Smooth muscle cell (in vitro differentiated cells): Measurements from ENCODE around the gene POLR1G. TPM values are rescaled to one million over a fixed set of nuclear protein-coding genes. Genes with fewer than 3 reads are reported as not detected.

ENCODE experiments used
- DNase-seq: peaks from one replicate; lab custom pipeline; 2025; ENCODE audit not compliant: unreplicated experiment; lab: John Stamatoyannopoulos, UW
- H2AFZ ChIP-seq: fragments of 200-600 bp; sonication (generic); 2 replicates; pipeline ENCODE4 v1.6.0; 2016; ENCODE audit warnings: antibody characterized with exemption, low read depth, mild to moderate bottlenecking
- H3F3A ChIP-seq: fragments of 200-600 bp; sonication (generic); 2 replicates; pipeline ENCODE4 v1.6.0; 2017; ENCODE audit warnings: antibody characterized with exemption, low read depth
- H3K27ac ChIP-seq: fragments of 200-600 bp; sonication (generic); 2 replicates; pipeline ENCODE4 v1.5.1; 2016; ENCODE audit warnings: low read depth, mild to moderate bottlenecking
- H3K27me3 ChIP-seq: fragments of 200-600 bp; sonication (generic); 2 replicates; pipeline ENCODE4 v1.6.1; 2016; ENCODE audit warnings: low read depth, mild to moderate bottlenecking
- H3K36me3 ChIP-seq: fragments of 200-600 bp; sonication (generic); 2 replicates; pipeline ENCODE4 v1.5.1; 2016; ENCODE audit warnings: low read depth
- H3K4me1 ChIP-seq: fragments of 200-600 bp; sonication (generic); 2 replicates; pipeline ENCODE4 v1.5.1; 2016; ENCODE audit warnings: low read depth
- H3K4me2 ChIP-seq: fragments of 200-600 bp; sonication (generic); 2 replicates; pipeline ENCODE4 v1.6.0; 2016; ENCODE audit warnings: mild to moderate bottlenecking
- H3K4me3 ChIP-seq: fragments of 200-600 bp; sonication (generic); 2 replicates; pipeline ENCODE4 v1.5.1; 2016; ENCODE audit warnings: mild to moderate bottlenecking
- H3K79me2 ChIP-seq: fragments of 200-600 bp; sonication (generic); 2 replicates; pipeline ENCODE4 v1.6.0; 2016; ENCODE audit warnings: low read depth, mild to moderate bottlenecking
- H3K9ac ChIP-seq: fragments of 200-600 bp; sonication (generic); 2 replicates; pipeline ENCODE4 v1.6.0; 2016; ENCODE audit warnings: low read depth
- H3K9me3 ChIP-seq: fragments of 200-600 bp; sonication (generic); replicated peaks from 2 replicates; pipeline ENCODE4 v1.5.1; 2016; ENCODE audit warnings: low read depth
- H4K20me1 ChIP-seq: fragments of 200-600 bp; sonication (generic); 2 replicates; pipeline ENCODE4 v1.6.0; 2016; ENCODE audit warnings: low read depth
- WGBS: methylation state at CpG from one replicate; pipeline ENCODE4 v1.1.7; 2016; ENCODE audit warnings: low lambda C conversion rate; 5-methylcytosine and 5-hydroxymethylcytosine counted together
- polyA plus RNA-seq: library from polyadenylated mRNA; unstranded; fragments of >200 nt; fragmentation: Nextera tagmentation; extraction: Ambion mirVana; gene quantifications from 2 replicates; pipeline ENCODE4 v1.2.1, GENCODE V29; 2016
- total RNA-seq: library from RNA; depleted of rRNA; stranded (reverse); fragments of >200 nt; gene quantifications from 2 replicates; pipeline ENCODE4 v1.2.3, GENCODE V29; 2014
- TF ChIP-seq, protein P1 (sequence below): fragments of 200-600 bp; sonication (generic); IDR thresholded peaks from 2 replicates; pipeline ENCODE4 v1.5.1; 2017; ENCODE audit warnings: borderline replicate concordance, mild to moderate bottlenecking, antibody characterized with exemption; ENCODE audit not compliant: insufficient read depth, poor library complexity, severe bottlenecking

The POLR1G gene
- total and polyA plus RNA-seq, 2 experiments from 2014 or later = 1.6 to 2.7 TPM

DNA sequence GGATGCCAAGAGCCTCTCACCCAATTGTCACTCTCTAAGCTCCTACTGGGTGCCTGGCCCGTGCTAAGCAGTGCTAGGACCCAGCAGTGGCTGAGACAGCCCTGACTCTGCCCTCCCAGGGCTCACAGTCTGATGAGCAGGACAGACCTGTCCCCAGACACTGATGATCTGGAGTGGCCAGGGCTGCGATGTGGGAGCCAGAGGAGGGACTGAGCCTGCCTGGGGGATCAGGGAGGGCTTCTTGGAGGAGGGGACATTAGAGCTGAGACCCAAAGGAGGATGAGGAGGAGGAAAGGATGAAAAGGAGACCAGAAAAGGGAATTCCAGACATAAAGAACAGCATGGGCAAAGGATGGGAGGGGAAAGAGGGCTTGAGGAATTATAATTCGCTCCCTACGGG is 10.7 kb downstream of the POLR1G start:
- Histone ChIP-seq H3F3A (no peaks in the 10 kb centered on the region), H3K79me2 (peaks cover under 1% of the 10 kb centered on the region), H3K27me3 (no peaks in the 10 kb centered on the region), H3K9me3 (no peaks in the 10 kb centered on the region), H3K27ac (no peak overlapping the region), H3K36me3 (no peaks in the 10 kb centered on the region), H3K4me1 (no peaks in the 10 kb centered on the region), H4K20me1 (no peaks in the 10 kb centered on the region), H3K9ac (no peak overlapping the region), H3K4me3 (no peak overlapping the region), H3K4me2 (no peak overlapping the region), H2AFZ (no peak overlapping the region)
- WGBS = 97% methylated on average over 4 of the region's 4 CpGs
- TF ChIP-seq, protein P1, sequence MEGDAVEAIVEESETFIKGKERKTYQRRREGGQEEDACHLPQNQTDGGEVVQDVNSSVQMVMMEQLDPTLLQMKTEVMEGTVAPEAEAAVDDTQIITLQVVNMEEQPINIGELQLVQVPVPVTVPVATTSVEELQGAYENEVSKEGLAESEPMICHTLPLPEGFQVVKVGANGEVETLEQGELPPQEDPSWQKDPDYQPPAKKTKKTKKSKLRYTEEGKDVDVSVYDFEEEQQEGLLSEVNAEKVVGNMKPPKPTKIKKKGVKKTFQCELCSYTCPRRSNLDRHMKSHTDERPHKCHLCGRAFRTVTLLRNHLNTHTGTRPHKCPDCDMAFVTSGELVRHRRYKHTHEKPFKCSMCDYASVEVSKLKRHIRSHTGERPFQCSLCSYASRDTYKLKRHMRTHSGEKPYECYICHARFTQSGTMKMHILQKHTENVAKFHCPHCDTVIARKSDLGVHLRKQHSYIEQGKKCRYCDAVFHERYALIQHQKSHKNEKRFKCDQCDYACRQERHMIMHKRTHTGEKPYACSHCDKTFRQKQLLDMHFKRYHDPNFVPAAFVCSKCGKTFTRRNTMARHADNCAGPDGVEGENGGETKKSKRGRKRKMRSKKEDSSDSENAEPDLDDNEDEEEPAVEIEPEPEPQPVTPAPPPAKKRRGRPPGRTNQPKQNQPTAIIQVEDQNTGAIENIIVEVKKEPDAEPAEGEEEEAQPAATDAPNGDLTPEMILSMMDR = no peak
- no peak for DNase-seq

DNA sequence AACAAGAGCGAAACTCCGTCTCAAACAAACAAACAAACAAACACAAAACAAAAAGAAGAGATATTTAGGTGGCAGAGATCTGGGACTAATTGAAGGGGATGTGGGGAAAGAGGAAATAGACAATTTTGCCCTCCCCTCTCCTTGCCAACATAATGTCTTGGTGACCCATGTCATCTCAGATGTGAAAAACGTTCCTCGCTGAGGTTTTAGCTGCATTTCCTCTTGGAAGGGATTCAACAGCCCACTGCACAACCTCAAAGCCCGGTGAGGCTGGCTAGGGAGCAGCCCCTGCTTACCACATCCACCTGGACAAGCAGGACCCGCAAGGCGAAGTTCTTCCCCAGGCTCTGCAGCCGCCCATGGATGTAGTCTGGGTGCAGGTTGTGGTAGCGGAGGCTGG is 12.4 kb downstream of the POLR1G start:
- Histone ChIP-seq H4K20me1 (no peaks in the 10 kb centered on the region), H3K36me3 (no peaks in the 10 kb centered on the region), H3F3A (no peaks in the 10 kb centered on the region), H3K27me3 (no peaks in the 10 kb centered on the region), H3K79me2 (peaks cover 9% of the 10 kb centered on the region), H3K9ac (no peak overlapping the region), H3K27ac (no peak overlapping the region), H3K4me3 (no peak overlapping the region), H3K9me3 (no peaks in the 10 kb centered on the region), H3K4me1 (peaks cover 5% of the 10 kb centered on the region), H3K4me2 (no peak overlapping the region), H2AFZ (no peak overlapping the region)
- TF ChIP-seq, protein P1 = no peak
- DNase-seq = no peak
- WGBS = 96% methylated on average over 9 of the region's 9 CpGs

DNA sequence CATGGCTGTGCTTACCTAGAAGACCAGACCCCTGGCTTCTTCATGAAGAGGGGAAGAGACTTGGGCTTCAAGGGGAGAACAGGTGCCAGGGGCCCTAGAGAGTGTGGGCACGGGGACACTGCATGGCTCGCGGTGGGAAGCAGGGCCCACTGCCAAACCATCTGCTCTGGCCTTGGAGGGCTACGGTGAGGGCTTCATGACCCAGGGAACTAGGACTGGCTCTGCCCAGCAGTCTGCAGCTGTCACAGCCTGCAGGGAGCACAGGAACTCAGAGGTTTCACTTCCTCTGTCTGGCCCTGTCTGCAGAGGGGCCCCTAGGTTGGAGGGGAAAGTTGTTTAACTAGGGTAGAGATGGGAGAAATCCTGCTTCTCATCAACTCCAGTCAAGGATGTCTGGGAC is 13.0 kb downstream of the POLR1G start:
- Histone ChIP-seq H3K27me3 (no peaks in the 10 kb centered on the region), H3K79me2 (peaks cover 9% of the 10 kb centered on the region), H3K9ac (no peak overlapping the region), H3K27ac (no peak overlapping the region), H3K4me1 (peaks cover 5% of the 10 kb centered on the region), H3K9me3 (no peaks in the 10 kb centered on the region), H3K4me3 (no peak overlapping the region), H4K20me1 (no peaks in the 10 kb centered on the region), H3F3A (no peaks in the 10 kb centered on the region), H2AFZ (no peak overlapping the region), H3K4me2 (no peak overlapping the region), H3K36me3 (no peaks in the 10 kb centered on the region)
- no peak for DNase-seq
- WGBS = 97% methylated on average over 4 of the region's 4 CpGs
- TF ChIP-seq, protein P1 = no peak

DNA sequence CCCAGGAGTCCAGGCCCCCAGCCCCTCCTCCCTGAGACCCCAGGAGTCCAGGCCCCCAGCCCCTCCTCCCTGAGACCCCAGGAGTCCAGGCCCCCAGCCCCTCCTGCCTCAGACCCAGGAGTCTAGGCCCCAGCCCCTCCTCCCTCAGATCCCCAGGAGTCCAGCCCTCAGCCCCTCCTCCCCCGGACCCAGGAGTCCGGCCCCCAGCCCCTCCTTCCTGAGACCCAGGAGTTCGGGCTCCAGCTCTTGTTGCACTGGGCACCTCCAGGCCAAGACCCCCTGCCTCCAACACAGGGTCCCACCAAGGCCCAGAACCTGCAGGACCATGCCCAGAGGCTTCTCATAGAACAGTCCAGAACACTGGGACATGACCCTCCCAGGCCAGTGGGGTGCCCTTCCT is 13.5 kb downstream of the POLR1G start:
- Histone ChIP-seq H3K4me3 (no peak overlapping the region), H3K4me2 (no peak overlapping the region), H3K36me3 (no peaks in the 10 kb centered on the region), H3K27ac (no peak overlapping the region), H2AFZ (no peak overlapping the region), H3K79me2 (peaks cover 9% of the 10 kb centered on the region), H4K20me1 (no peaks in the 10 kb centered on the region), H3K9me3 (no peaks in the 10 kb centered on the region), H3K4me1 (peaks cover 5% of the 10 kb centered on the region), H3K27me3 (no peaks in the 10 kb centered on the region), H3F3A (no peaks in the 10 kb centered on the region), H3K9ac (no peak overlapping the region)
- DNase-seq = no peak
- TF ChIP-seq, protein P1 = no peak
- WGBS = 75% methylated on average over 1 of the region's 3 CpGs
